ENCODE measurements around the gene TPI1.

Gene TPI1

DNA sequence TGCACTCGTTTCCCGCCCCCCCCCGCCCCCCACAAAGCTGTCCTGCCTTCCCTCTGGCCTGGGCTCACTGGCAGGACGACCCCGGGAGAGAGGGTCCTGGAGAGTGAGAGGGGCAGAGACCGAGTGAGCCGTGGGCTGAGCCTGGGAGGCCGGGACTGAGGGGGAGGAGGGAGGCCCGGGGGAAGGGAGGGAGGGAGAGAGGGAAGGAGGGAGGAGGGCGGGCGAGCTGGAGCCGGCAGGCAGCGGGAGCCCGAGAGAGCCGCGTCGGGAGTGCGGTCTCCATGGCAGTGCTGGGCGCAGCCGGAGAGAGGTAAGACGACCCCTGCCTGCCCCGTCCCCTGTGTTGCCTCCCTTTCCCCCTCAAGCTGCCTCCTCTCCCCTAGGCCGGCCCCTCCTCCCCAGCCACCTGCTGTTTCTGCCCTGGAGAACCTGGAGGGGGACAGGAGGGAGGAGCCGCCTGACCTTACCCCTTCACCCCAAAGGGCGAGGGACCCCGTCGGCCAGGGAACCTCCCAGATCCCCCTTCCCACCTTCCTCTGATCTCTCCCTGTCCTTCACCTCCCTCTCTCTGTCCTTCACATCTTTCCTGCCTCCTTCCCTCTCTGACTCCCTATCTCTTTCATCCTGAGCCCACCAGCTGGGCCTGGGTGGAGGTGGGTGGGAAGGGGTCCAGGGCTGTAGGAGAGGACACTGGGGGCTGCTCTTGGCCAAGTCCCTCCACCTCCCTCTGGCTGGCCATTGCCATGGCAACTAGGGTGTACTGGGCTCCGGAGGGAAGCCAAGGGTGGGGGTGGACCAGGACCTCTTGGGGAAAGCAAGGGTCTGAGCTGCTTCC is 45.5 kb upstream of the TPI1 start, which contains the start of gene GPR162:
Gene GPR162, plus strand, starts transcription at position 231 of the 835 bp plus-strand sequence. CDS start 2,078 bp downstream, outside the sequence.
- TF ChIP-seq, protein P1, sequence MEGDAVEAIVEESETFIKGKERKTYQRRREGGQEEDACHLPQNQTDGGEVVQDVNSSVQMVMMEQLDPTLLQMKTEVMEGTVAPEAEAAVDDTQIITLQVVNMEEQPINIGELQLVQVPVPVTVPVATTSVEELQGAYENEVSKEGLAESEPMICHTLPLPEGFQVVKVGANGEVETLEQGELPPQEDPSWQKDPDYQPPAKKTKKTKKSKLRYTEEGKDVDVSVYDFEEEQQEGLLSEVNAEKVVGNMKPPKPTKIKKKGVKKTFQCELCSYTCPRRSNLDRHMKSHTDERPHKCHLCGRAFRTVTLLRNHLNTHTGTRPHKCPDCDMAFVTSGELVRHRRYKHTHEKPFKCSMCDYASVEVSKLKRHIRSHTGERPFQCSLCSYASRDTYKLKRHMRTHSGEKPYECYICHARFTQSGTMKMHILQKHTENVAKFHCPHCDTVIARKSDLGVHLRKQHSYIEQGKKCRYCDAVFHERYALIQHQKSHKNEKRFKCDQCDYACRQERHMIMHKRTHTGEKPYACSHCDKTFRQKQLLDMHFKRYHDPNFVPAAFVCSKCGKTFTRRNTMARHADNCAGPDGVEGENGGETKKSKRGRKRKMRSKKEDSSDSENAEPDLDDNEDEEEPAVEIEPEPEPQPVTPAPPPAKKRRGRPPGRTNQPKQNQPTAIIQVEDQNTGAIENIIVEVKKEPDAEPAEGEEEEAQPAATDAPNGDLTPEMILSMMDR (conservative IDR thresholded peaks at IDR 0.05; ENCODE audit: control insufficient read depth, insufficient read depth, low read depth, low read length): no peak
- H3K4me3 ChIP-seq (ENCODE audit: control insufficient read depth, low read depth, low read length): peak within 1 kb of the TSS; percentile 41
- DNase-seq (ENCODE audit: low read depth): no peak

GRCh38 chr12:6822426-6823135 is 44.8 kb upstream of the TPI1 start:
- DNase-seq (ENCODE audit: low read depth): no peak
- H3K4me3 ChIP-seq (ENCODE audit: control insufficient read depth, low read depth, low read length): no peak overlapping the region
- TF ChIP-seq, protein P1 (conservative IDR thresholded peaks at IDR 0.05; ENCODE audit: control insufficient read depth, insufficient read depth, low read depth, low read length): no peak

DNA sequence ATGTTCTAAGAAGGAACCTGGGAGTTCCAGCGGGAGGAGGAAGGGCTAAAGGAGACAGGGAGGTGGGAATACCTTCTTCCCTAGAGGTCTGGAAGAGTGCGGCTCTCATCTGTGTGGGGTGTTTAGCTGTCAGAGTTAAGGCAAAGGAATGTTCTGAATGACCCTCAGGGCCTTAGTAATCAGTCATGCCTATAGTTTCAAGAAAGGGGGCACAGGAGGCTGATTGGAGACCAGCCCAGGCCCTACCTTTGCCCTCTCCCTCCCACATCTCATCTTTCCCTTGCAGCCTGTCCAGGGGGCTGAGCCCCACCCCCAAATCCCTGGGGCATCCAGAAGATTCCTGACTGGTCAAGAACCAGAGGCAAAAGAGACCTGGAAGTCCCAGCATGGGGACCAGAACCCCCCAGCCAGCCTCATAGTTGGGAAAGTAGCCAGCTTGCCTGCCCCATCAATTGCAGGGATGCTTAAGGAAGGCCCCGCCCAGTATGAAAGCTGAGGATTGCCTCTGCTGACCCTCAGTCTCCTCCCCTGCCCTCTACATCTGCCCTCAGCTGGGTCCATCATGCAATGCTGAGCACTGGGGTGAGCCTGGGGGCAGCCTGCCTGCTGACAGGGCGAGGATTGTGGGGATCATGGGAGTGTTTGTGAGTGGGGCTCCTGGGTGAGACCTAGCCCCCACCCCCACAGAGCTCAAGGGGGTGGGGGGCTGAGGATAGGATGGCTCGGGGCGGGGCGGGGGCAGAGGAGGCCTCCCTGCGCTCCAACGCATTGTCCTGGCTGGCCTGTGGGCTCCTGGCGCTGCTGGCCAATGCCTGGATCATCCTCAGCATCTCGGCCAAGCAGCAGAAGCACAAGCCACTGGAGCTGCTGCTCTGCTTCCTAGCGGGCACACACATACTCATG is 43.9 kb upstream of the TPI1 start:
- no peak overlapping the region for H3K4me3 ChIP-seq (ENCODE audit: control insufficient read depth, low read depth, low read length)
- TF ChIP-seq, protein P1 (conservative IDR thresholded peaks at IDR 0.05; ENCODE audit: control insufficient read depth, insufficient read depth, low read depth, low read length): no peak
- DNase-seq (ENCODE audit: low read depth): no peak

- no peak overlapping the region for H3K4me3 ChIP-seq (ENCODE audit: control insufficient read depth, low read depth, low read length)
- TF ChIP-seq, protein P1 (conservative IDR thresholded peaks at IDR 0.05; ENCODE audit: control insufficient read depth, insufficient read depth, low read depth, low read length): no peak
- no peak for DNase-seq (ENCODE audit: low read depth)
Observed at GRCh38 chr12:6824085-6824775, 43.1 kb upstream of the TPI1 start.

GRCh38 chr12:6824901-6825381 is 42.4 kb upstream of the TPI1 start:
- H3K4me3 ChIP-seq (ENCODE audit: control insufficient read depth, low read depth, low read length): peak overlapping the region; percentile 48
- TF ChIP-seq, protein P1 (conservative IDR thresholded peaks at IDR 0.05; ENCODE audit: control insufficient read depth, insufficient read depth, low read depth, low read length): no peak
- peak; percentile 60 for DNase-seq (ENCODE audit: low read depth)

All from fibroblast of mammary gland (primary cell).